Measurements from ENCODE around the gene PACSIN1. TPM values are rescaled to one million over a fixed set of nuclear protein-coding genes. Genes with fewer than 3 reads are reported as not detected.

Gene PACSIN1
- total and polyA plus RNA-seq, 8 donors: 0.09 to 0.51 (median 0.25) TPM; not detected in 1

DNA sequence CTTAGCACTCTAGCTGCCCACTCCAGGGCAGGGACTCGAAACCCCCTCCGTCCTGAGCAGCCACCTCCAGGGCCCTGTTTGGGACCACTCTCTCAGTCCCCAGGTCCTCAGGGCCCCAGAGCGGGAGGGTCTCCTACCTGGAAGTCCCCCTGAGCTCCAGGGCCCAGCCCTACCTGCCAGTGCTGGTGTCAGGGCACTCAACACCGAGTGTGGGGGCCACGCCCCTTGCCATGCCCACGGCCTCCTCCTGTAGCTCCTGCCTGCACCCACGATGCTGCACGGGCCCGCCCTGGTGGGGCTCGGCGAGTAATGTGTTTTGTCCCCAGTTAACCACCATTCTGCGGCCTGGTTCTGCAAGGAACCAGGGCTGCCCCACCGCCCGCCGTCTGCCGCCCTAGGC lies 68.8 kb downstream of the PACSIN1 start:
- no peak overlapping the region for H3K27ac ChIP-seq
- ATAC-seq (no peak), DNase-seq (peak in 1 of 4 donors; percentile 71)
- H3K36me3 ChIP-seq: no peaks in the 10 kb centered on the region
- no peaks in the 10 kb centered on the region for H3K9me3 ChIP-seq
- TF ChIP-seq, protein P1, sequence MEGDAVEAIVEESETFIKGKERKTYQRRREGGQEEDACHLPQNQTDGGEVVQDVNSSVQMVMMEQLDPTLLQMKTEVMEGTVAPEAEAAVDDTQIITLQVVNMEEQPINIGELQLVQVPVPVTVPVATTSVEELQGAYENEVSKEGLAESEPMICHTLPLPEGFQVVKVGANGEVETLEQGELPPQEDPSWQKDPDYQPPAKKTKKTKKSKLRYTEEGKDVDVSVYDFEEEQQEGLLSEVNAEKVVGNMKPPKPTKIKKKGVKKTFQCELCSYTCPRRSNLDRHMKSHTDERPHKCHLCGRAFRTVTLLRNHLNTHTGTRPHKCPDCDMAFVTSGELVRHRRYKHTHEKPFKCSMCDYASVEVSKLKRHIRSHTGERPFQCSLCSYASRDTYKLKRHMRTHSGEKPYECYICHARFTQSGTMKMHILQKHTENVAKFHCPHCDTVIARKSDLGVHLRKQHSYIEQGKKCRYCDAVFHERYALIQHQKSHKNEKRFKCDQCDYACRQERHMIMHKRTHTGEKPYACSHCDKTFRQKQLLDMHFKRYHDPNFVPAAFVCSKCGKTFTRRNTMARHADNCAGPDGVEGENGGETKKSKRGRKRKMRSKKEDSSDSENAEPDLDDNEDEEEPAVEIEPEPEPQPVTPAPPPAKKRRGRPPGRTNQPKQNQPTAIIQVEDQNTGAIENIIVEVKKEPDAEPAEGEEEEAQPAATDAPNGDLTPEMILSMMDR (IDR thresholded peaks at IDR 0.05): no peak
- H3K4me3 ChIP-seq: no peak overlapping the region
- intact Hi-C loops (cut with DNase I): loop anchor here in 1 of 2 donors (10.0 kb wide), 1 partner anchor 70 kb away; no protein-coding TSS in a partner anchor
- no peaks in the 10 kb centered on the region for H3K27me3 ChIP-seq
- H3K4me1 ChIP-seq: no peaks in the 10 kb centered on the region

DNA sequence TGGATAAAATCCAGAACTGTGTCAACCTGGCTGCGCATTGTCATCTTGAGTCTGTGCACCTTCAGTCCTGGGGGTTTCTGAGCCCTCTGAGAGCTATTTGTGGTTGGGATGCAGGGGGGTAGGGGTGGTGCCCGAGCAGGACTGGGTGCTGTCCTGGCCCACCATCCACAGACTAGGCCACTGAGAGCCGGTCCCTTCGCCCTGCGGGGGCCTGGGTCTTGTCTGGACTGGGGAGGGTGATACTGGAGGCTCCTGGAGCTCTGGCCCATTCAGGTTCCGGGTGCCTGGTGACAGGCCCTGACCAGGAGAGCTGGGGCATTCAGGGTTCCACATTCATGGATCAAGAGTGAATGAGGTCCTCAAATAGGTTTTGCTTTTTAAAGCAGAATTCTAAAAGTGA lies 69.3 kb downstream of the PACSIN1 start:
- TF ChIP-seq, protein P1 (IDR thresholded peaks at IDR 0.05): no peak
- ATAC-seq: no peak
- Histone ChIP-seq H3K27ac (no peak overlapping the region), H3K27me3 (no peaks in the 10 kb centered on the region), H3K9me3 (no peaks in the 10 kb centered on the region), H3K4me3 (no peak overlapping the region), H3K36me3 (no peaks in the 10 kb centered on the region), H3K4me1 (no peaks in the 10 kb centered on the region)
- intact Hi-C loops (cut with DNase I): loop anchor here in 1 of 2 donors (10.0 kb wide), 1 partner anchor 70 kb away; no protein-coding TSS in a partner anchor
- DNase-seq: peak in 1 of 4 donors; percentile 69

DNA sequence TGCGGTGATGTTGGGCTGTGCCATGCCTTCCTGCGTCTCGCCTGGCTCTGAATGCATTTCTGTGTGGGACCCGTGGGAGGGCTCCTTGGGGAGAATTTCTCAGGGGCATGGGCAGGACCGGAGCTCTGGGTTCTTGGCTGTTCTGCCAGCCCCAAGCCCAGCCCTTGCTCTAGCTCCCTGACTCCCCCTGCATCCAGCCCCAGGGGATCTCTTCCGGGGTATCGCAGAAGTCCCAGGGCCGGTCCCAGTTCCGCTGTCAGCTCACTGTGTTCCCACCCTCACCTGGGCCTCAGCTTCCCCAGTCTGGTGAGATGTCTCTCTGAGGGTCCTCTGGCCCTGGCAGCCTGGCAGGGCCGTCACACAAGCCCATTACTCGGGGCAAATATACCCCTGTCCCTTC lies 69.8 kb downstream of the PACSIN1 start:
- Histone ChIP-seq H3K27me3 (no peaks in the 10 kb centered on the region), H3K4me3 (no peak overlapping the region), H3K36me3 (no peaks in the 10 kb centered on the region), H3K9me3 (no peaks in the 10 kb centered on the region), H3K27ac (no peak overlapping the region), H3K4me1 (no peaks in the 10 kb centered on the region)
- no peak for ATAC-seq
- TF ChIP-seq, protein P1 (IDR thresholded peaks at IDR 0.05): no peak
- intact Hi-C loops (cut with DNase I): loop anchor here in 1 of 2 donors (10.0 kb wide), 1 partner anchor 69 kb away; no protein-coding TSS in a partner anchor
- no peak for DNase-seq

DNA sequence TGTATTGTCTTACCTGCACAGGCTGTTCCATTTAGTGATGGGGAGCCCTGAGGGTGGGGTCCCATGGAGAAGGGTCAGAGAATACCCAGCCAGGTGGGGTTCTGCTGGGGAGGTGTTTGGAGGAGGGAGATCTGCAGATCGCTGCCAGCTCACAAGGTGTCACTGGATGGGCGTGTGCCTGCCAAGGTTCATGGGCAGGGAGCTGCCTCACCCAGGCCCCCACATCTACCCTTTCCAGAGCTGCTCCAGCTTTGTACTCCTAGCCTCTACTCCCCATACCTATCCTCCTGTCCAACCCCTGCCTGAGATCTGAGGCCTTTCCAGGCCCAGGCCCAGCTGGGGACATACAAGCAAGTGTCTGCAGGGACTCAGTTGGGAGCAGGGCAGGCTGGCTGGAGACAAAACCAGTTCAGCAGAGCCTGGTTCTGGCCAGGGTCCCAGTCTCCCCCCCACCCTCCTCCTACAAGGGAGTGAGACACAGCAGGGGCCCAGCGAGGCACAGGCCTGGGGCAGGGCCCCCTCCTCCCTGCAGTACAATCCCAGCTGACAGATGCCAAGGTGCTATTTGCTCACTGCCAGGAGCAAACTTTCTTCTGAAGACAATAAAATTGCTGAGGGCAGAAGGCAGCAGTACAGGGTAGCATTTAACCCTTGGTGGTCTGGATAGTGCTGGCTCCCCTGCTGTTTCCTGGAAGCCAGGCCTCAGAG lies 70.5 kb downstream of the PACSIN1 start:
- no peaks in the 10 kb centered on the region for H3K9me3 ChIP-seq
- intact Hi-C loops (cut with DNase I): loop anchor here in 1 of 2 donors (10.0 kb wide), 1 partner anchor 68 kb away; no protein-coding TSS in a partner anchor
- no peaks in the 10 kb centered on the region for H3K4me1 ChIP-seq
- TF ChIP-seq, protein P1 (IDR thresholded peaks at IDR 0.05): no peak
- no peaks in the 10 kb centered on the region for H3K27me3 ChIP-seq
- ATAC-seq (no peak), DNase-seq (peak in 1 of 4 donors; percentile 73)
- no peak overlapping the region for H3K27ac ChIP-seq
- no peaks in the 10 kb centered on the region for H3K36me3 ChIP-seq
- H3K4me3 ChIP-seq: no peak overlapping the region

DNA sequence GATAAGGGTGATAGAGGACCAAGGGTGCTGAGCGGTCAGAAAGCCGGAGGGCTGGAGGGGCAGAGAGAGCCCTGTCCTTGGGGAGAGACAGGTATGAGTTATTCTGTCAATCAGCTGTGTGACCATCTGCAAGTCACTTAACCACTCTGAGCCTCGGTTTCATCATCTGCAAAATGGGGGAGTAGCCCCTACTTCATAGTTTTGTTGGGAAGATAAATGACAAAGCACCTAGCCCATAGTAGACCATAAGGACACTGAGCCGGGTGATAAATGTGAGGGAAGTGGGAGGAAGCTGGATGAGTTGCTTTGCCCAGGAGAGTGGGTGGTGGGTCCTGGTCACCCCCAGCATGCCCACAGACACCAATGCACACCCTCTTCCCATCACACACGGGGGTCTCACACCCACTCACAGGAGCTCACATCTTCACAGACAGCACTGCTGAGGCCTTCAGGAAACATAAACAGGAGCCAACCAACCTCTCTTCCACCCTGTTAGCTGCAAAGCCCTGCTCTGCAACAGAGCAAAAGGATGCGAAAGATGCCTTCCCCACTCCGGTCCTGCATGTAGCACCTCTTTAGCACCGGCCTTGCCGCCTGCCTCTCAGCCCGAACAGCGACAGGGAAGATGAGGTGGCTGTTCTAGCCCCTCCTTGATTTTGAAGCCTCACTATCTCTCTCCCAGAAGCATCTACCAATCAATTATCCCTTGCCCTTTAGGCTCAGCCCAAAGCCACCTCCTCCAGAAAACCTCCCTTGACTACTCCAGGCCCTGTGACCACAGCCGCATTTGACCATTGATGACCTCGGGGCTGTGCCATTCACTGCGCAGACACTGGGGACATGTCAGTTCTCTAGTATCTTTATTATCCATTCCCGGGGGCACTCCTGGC lies 71.3 kb downstream of the PACSIN1 start:
- TF ChIP-seq, protein P1 (IDR thresholded peaks at IDR 0.05): no peak
- DNase-seq (no peak), ATAC-seq (no peak)
- intact Hi-C loops (cut with DNase I): loop anchor here in 1 of 2 donors (10.0 kb wide), 1 partner anchor 68 kb away; no protein-coding TSS in a partner anchor
- Histone ChIP-seq H3K27me3 (no peaks in the 10 kb centered on the region), H3K4me3 (no peak overlapping the region), H3K9me3 (no peaks in the 10 kb centered on the region), H3K36me3 (no peaks in the 10 kb centered on the region), H3K4me1 (no peaks in the 10 kb centered on the region), H3K27ac (no peak overlapping the region)

Measured in left lung (tissue), 10 donors.